Stimulated activated CD8-positive, alpha-beta memory T cell treated with anti-CD3 and anti-CD28 coated beads, Interleukin-7, amount 100 ng/mL, for 4 hours (primary cell): Measurements from ENCODE around the gene MS4A4E.
"Not testable (repeated sequence)": the region's sequence is repeated elsewhere in the genome, so short reads cannot be mapped to it uniquely, and the experiment has no call there.

Experiments
- DNase-seq, 2 donors: peaks; one replicate each; pipeline ENCODE4 v3.0.0-alpha.2; 2020; ENCODE audit warnings: low read depth in 2 of 2

Gene MS4A4E

DNA sequence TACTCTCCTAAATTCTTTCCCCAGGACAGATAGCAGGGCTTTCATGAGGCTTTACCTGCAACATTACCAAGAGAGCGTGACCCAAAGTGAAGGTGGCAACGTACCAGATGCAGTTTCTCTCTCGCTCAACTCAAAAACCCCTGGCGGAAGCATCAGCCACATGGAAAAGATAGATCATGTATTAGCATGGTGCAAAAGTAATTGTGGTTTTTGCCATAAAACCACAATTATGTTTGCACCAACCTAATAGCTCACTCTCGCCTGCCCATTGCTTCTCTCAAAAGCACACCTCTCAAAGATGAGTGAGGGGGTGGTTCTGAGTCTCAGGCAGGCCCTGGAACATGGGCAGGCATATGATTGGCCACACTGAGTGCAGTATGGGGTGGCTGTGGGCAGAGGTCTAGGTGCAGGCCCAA is 67.1 kb downstream of the MS4A4E start:
- no peak for DNase-seq

DNA sequence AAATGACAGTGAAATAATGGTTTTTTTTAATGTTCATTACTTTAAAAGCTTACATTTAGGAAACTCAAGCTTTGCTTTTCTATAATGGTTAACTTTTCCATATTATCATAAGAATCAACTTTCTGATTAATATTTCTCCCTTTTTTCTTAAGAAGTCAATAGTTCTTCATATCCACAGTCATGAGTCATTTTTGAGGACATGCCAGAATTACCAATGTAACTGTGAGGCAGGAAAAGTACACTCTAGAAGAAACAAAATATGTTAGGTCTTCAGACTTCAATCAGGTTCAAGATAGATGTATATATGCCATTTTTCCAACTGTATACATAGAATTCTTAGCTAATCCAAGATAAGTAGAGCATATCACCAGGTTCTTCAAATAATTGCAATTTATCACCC is 70.9 kb downstream of the MS4A4E start:
- DNase-seq, result no peak

DNA sequence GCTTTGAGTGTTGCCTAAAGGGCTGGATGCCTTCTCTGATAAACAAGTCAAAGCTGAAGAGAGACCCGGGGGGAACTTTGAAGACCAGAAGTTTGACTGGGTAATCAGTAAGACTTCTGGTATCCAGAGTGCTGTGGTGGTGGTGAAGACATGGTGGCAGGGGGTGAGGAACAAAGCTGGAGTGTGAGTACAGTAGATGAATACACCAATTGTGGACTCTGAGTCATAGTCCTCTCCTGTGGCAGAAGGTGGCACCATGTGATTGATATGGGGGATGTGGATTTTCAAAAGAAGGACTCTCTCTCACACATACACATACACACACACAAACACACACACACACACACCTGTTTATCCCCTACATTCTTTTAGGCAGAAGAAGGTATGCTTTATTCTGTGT is 72.4 kb downstream of the MS4A4E start:
- DNase-seq, result no peak

DNA sequence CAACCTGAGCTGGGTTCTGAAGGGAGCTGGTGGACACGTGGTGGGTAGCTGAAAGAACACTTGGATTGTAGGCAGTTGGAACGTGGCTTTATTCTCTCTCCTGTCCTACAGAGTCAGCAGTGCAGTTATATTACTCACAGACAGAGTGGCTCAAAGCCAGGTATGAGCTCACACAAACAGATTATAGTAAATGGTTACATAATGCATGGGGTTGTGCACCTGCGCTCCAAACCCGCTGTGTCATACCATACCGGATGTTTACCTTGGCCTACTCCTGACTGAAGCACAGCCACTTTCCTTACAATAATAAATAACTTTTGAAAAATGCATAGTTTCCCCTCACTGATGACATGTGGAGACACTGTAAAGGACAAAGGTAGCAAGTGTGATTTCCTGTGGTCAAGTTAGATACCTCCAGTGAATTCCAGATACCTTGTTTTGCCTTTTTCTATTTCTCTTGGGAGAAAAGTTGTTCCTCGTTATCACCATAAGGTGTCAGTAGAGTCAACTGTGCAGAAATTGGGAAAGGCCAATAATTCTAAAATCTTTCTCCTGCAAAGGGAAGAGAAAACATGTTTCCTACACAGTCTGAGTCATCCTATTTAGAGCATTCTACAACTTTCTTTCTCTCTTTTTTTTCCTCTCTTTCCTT is 73.5 kb downstream of the MS4A4E start:
- DNase-seq, result no peak

DNA sequence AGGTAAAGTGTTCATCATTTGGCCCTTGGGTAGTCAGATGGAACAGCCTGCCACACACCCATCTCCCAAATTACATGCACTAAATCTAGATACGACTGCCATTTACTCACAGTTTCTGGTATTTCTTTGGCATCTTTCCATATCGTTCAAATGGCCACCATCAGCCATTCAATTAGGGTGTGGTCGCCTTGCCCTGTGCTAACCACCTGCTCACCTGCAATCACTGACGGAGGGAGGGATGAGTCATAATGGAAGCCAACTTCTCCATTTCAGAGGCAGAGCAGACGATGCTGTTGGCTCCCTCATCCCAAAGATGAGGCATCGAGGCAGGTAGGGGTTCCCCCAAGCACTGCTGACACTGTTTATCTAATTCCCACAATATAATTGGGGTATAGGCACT is 74.6 kb downstream of the MS4A4E start:
- no peak for DNase-seq

DNA sequence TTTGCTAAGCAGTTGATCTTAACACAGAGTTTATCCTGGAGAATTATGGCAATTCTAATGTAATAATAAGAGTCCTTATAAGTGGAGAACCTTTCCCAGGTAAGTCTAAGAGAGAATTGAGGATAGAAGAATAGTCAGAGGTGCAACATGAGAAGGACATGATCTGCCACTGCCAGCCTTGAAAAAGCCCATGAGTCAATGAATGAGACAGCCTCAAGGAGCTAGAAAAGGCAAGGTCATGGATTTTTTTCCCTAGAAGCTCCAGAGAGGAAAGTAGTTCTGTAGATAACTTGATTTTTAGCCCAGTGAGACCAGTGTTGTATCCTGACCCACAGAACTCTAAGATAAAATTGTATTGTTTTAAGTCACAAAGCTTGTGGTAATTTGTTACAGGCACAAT is 77.0 kb downstream of the MS4A4E start:
- DNase-seq, result no peak

DNA sequence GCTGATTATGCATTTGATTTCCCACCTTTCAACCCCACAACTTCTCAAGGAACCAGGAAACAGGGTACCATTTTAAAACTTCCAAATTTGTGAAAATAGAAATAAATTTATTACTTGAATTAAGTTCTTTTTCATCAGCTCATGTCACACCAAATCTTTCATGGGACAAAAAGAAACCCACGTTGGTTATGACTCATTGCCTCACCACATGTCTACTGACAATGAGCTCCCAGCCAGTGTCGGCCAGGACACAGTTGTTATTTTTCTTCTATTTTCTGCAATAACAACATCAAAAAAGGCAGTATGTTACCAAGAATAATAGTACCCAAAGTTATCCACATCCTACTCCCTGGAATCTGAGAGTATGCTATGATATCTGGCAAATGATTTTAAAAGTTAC is 77.4 kb downstream of the MS4A4E start:
- DNase-seq, result no peak

DNA sequence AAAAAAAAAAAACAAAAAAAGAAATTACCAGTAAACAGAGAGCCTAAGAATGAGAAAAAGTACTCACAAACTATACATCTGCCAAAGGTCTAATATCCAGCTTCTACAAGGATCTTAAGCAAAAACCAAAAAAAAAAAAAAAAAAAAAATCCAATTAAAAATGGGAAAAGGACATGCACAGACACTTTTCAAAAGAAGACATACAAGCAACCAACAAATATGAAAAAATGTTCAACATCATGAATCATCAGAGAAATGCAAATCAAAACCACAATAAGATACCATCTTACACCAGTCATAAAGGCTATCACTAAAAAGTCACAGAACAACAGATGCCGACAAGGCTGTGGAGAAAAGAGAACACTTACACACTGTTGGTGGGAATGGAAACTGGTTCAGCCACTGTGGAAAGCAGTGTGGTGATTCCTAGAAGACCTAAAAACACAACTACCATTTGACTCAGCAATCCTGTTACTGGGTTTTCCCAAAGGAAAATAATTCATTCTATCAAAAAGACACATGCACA is 78.3 kb downstream of the MS4A4E start:
- DNase-seq, result no peak

DNA sequence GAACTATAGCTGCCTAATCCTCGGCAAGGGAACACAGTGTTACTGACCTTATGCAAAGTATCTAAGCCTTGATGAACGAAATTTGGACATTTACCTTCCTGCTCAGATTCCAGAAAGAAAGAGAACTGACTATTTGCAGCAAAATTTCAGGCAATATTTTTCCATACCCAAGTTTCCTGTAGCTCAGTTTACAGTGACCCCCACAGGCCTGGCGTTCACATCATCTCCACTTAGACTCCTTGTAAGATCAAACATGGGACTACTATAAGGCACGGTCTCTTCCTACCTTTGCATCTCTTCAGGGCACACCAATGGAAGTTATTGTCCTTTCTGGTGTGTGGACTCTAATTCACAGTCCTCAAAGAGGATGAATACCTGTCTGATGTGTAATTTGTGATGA is 81.2 kb downstream of the MS4A4E start:
- DNase-seq, result no peak

DNA sequence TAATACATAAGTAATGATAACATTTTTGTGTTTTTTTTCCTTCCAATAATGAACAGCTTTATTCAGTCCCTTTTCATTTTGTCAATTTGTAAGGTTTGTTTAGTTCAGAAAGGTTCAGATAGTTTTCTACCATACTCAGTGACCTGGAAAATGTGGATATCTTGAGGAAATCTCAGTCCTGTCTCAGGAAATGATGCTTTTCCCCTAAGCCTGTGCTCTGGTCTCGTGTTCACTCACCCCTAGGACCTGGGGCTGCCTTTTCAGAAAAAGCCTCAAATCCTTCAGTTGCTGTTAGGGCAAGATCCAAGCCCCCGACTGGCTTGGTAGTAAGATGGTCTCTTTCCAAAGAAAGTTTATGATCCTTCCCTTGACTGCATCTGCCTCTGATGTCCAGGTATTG is 81.8 kb downstream of the MS4A4E start:
- DNase-seq, result no peak

DNA sequence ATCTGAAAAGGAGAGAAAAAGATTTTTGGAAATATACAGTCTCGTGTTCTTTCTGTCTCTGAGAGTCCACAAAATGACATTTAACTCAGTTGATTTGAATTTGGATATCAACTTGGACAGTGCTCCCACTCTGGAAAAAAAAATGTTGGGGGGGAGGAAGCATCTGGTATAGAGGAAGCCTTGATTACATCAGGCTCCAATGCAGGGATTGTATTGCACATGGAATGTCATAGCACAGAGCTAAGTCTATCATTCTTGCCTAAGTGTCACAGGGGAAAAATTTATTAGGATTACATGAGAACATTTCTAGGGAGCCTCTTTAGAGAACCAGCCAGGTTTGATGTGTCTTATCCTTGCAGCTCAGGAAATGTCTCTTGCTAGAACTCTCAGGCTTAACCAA is 83.1 kb downstream of the MS4A4E start:
- DNase-seq, result no peak

DNA sequence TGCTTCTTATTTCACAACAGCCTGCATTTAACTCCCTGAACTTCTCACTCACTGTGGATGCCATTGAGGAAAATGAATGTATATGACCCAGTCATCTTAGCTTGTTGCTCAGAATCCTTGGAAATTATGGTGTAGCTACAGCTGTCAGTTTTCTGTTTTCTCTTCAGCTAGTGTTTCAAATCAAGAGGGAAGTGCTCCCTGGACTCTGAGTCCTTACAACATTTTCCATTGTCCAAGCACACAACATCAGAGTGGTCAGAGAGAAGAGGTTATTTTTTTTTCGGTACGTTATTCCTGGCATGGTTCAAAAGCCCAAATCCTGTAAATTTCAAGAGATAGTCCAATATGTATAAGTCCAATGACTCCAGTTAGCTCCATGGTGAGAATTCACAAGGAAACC is 83.7 kb downstream of the MS4A4E start:
- DNase-seq, result no peak

DNA sequence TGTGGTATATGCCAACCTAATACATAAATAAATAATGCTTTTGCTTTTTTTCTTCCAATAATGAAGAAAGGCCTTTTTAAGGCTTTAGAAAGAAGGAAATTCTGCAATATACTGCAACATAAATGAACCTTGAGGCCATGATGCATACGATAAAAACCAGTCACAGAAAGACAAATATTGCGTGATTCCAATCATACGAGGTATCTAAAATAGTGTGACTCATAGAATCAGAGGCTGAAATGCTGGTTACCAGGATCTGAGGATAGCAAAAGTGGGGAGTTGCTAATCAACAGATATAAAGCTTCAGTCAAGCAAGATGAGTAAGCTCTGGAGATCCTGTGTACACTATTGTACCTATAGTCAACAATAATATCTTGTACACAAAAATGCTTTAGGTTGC is 84.3 kb downstream of the MS4A4E start:
- DNase-seq, result no peak

DNA sequence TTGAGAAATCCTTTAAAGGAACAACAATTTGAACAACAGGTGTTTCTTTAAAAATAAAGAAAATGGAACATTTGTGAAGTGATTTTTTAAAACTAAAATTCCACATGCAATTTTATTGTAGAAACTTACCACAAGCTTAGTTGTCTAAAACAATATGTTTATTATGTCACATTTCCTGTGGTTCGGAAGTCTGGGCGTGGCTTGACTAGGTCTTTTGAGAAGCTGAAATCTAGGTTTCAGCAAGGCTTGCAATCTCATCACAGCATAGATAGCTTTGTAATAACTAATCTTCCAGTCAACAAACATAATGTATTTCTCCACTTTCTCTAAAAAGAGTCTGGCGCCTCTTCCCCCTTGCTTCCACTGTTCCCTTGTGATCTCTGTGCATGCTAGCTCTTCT is 87.0 kb downstream of the MS4A4E start:
- no peak for DNase-seq

DNA sequence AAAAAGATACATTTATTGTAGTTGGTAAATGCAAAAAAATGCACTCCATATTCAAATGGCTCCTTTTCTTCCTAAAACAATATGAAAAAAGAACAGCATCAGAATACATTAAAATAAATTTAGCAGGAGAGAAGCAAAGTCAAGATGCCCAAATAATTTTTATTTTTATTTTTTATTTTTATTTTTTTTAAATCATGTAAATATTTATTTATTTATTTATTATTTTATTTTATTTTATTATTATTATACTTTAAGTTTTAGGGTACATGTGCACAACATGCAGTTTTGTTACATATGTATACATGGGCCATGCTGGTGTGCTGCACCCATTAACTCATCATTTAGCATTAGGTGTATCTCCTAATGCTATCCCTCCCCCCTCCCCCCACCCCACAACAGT is 90.2 kb downstream of the MS4A4E start:
- DNase-seq, result not testable (repeated sequence)

DNA sequence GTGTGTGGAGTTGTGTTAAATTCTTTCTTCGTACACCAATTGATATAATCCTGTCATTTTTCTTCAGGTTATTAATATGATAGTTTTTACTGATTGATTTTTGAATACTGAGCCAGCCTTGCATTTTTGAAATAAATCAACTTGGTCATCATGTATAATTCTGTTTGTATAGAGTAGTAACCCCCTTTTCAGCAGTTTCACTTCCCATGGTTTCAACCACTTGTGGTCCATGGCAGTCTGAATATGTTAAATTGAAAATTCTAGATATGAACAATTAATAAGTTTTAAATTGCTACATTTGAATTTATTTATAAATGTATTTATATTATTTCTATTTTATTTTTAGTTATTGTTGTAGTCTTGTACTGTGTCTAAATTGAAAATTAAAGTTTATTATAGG is 92.7 kb downstream of the MS4A4E start:
- DNase-seq, result no peak
